Endothelial cell of umbilical vein (primary cell): ENCODE data around the gene COL9A1. TPM values are rescaled to one million over a fixed set of nuclear protein-coding genes. Genes with fewer than 3 reads are reported as not detected.

Source experiments
- BruUV-seq: library from RNA; stranded (reverse); fragments of 400-500 nt; replicated peaks from 2 replicates; lab custom pipeline; 2021; lab: Mats Ljungman, UMichigan
- CTCF ChIA-PET: fragments of 300-600, 350-600 bp; sonication (Branson Sonifier 250); formaldehyde crosslinking; loops from one replicate; lab custom pipeline; 2021; ENCODE audit warnings: antibody characterized with exemption, inconsistent platforms; lab: Charles Lee
- POLR2A ChIA-PET: fragments of 300-600, 350-600 bp; sonication (Branson Sonifier 250); formaldehyde crosslinking; loops from one replicate; lab custom pipeline; 2021; ENCODE audit warnings: antibody characterized with exemption, inconsistent platforms; lab: Charles Lee
- DNase-seq: peaks from one replicate; pipeline ENCODE4 v3.0.0-alpha.2; 2011; ENCODE audit warnings: low read depth, low spot score
- FAIRE-seq: peaks from 2 replicates; lab custom pipeline; 2011; peaks lifted over from hg19 to GRCh38; lab: Jason Lieb, UNC
- H2AFZ ChIP-seq: 2 replicates; pipeline ENCODE4 v1.6.0; 2012; ENCODE audit warnings: low read depth, low read length, control low read depth, inconsistent platforms
- H3K27ac ChIP-seq: 2 replicates; pipeline ENCODE4 v1.5.1; 2011; ENCODE audit warnings: low read depth, mild to moderate bottlenecking, control low read depth, low read length, moderate library complexity; ENCODE audit not compliant: insufficient read depth
- H3K27me3 ChIP-seq, 2 experiments: 2 replicates each; pipeline versions ENCODE4 v1.6.0 to v1.6.1; 2011; ENCODE audit warnings: low read length in 2 of 2, mixed read lengths in 1 of 2; ENCODE audit not compliant: control insufficient read depth in 2 of 2, insufficient read depth in 2 of 2
- H3K36me3 ChIP-seq, 2 experiments: 2 replicates in 1 of 2; 3 replicates in 1 of 2; pipeline ENCODE4 v1.5.1; 2011; ENCODE audit warnings: low read length in 2 of 2, mild to moderate bottlenecking in 1 of 2, moderate library complexity in 1 of 2; ENCODE audit not compliant: control insufficient read depth in 2 of 2, insufficient read depth in 2 of 2; ENCODE audit errors: extremely low read depth in 1 of 2
- H3K4me1 ChIP-seq: 3 replicates; pipeline ENCODE4 v1.5.1; 2011; ENCODE audit warnings: mild to moderate bottlenecking, low read length; ENCODE audit not compliant: control insufficient read depth, insufficient read depth; ENCODE audit errors: extremely low read depth
- H3K4me2 ChIP-seq: 2 replicates; pipeline ENCODE4 v1.6.1; 2011; ENCODE audit warnings: low read length, control low read depth, mixed read lengths; ENCODE audit not compliant: insufficient read depth
- H3K4me3 ChIP-seq, 3 experiments: fragments of 200-600 bp in 1 of 3; sonication (generic), shearing (Covaris generic) in 1 of 3; replicated peaks in 1 of 3; 2 replicates each; pipeline ENCODE4 v1.5.1; 2011 to 2016; ENCODE audit warnings: control low read depth in 3 of 3, low read length in 3 of 3, mild to moderate bottlenecking in 2 of 3, inconsistent platforms in 1 of 3, low read depth in 1 of 3, moderate library complexity in 1 of 3; ENCODE audit not compliant: insufficient read depth in 1 of 3
- H3K79me2 ChIP-seq: 2 replicates; pipeline ENCODE4 v1.6.0; 2012; ENCODE audit warnings: low read length, inconsistent platforms; ENCODE audit not compliant: control insufficient read depth, insufficient read depth
- H3K9ac ChIP-seq: replicated peaks from 2 replicates; pipeline ENCODE3; 2011; ENCODE audit warnings: low read length, control low read depth; ENCODE audit not compliant: insufficient read depth; ENCODE audit errors: extremely low read depth
- H3K9me1 ChIP-seq: replicated peaks from 3 replicates; pipeline ENCODE4 v1.6.0; 2011; ENCODE audit warnings: mild to moderate bottlenecking, low read length; ENCODE audit not compliant: control insufficient read depth, insufficient read depth; ENCODE audit errors: extremely low read depth
- H3K9me3 ChIP-seq: replicated peaks from 2 replicates; pipeline ENCODE4 v1.5.1; 2012; ENCODE audit warnings: low read length, inconsistent platforms; ENCODE audit not compliant: control insufficient read depth, insufficient read depth
- H4K20me1 ChIP-seq: replicated peaks from 2 replicates; pipeline ENCODE3; 2011; ENCODE audit warnings: mild to moderate bottlenecking, low read length; ENCODE audit not compliant: control insufficient read depth, insufficient read depth; ENCODE audit errors: extremely low read depth
- EZH2 ChIP-seq: IDR thresholded peaks from 2 replicates; pipeline ENCODE4 v1.6.1; 2012; ENCODE audit warnings: borderline replicate concordance, low read depth, mild to moderate bottlenecking, moderate library complexity, low read length, inconsistent platforms; ENCODE audit not compliant: severe bottlenecking
- FOS ChIP-seq: IDR thresholded peaks from 2 replicates; pipeline ENCODE4 v1.6.1; 2011; ENCODE audit warnings: mild to moderate bottlenecking, low read length, moderate library complexity, borderline replicate concordance; ENCODE audit not compliant: insufficient read depth
- GATA2 ChIP-seq: IDR thresholded peaks from 2 replicates; pipeline ENCODE4 v1.7.0; 2011; ENCODE audit warnings: low read depth, mild to moderate bottlenecking, moderate library complexity, mixed read lengths, low read length; ENCODE audit not compliant: insufficient read length, insufficient read depth
- JUN ChIP-seq: IDR thresholded peaks from 2 replicates; pipeline ENCODE4 v1.6.1; 2011; ENCODE audit warnings: borderline replicate concordance, low read depth; ENCODE audit not compliant: insufficient read length, insufficient read depth
- MYC ChIP-seq: IDR thresholded peaks from one replicate; pipeline ENCODE4 v1.6.1; 2011; ENCODE audit warnings: mild to moderate bottlenecking, low read depth, low read length
- POLR2A ChIP-seq: IDR thresholded peaks from 2 replicates; pipeline ENCODE4 v1.6.1; 2012; ENCODE audit warnings: low read depth, mild to moderate bottlenecking, control low read depth, low read length
- POLR2AphosphoS5 ChIP-seq: IDR thresholded peaks from 2 replicates; pipeline ENCODE4 v1.6.1; 2012; ENCODE audit warnings: low read depth, mild to moderate bottlenecking, control low read depth, low read length, moderate library complexity; ENCODE audit not compliant: insufficient read depth
- dilution Hi-C: fragments of 300-500 bp; cut with MboI; formaldehyde crosslinking; loops from one replicate; pipeline ENCODE4 v1.15.0; 2019; ENCODE audit warnings: low sequenced_read_pairs; ENCODE audit not compliant: extremely low pct_ligation_motif_present
- intact Hi-C: fragments of 100-400 bp; cut with micrococcal nuclease; formaldehyde crosslinking; loops from one replicate; pipeline ENCODE4 v1.10.0; 2022
- polyA plus RNA-seq, 4 experiments: library from polyadenylated mRNA; depleted of rRNA in 3 of 4; stranded (reverse) in 3 of 4; unstranded in 1 of 4; fragments of >200 nt; gene quantifications; 2 replicates each; pipeline versions ENCODE4 v1.2.1 to v1.2.3, GENCODE V29; 2011 to 2012; ENCODE audit warnings: missing spikeins in 1 of 4
- total RNA-seq: library from RNA; stranded (reverse); gene quantifications from 2 replicates; pipeline ENCODE4 v1.2.3, GENCODE V29; 2021
- TF ChIP-seq, protein P1 (sequence below): IDR thresholded peaks from 2 replicates; pipeline ENCODE4 v1.6.1; 2011; ENCODE audit not compliant: insufficient read depth, insufficient read length
- TF ChIP-seq, protein P2 (sequence below), 2 donors: IDR thresholded peaks; 1 replicate in 1 of 2; 2 replicates in 1 of 2; pipeline ENCODE4 v1.5.1; 2011; ENCODE audit warnings: low read length in 2 of 2, mild to moderate bottlenecking in 2 of 2, moderate library complexity in 2 of 2, control low read depth in 1 of 2, inconsistent platforms in 1 of 2, low read depth in 1 of 2; ENCODE audit not compliant: insufficient read depth in 1 of 2; ENCODE audit errors: extremely low read depth in 1 of 2

COL9A1 gene
- total and polyA plus RNA-seq, 2 donors (not counting 3 experiments of a cell fraction or from before 2014, with no cell fraction given) = not detected

DNA sequence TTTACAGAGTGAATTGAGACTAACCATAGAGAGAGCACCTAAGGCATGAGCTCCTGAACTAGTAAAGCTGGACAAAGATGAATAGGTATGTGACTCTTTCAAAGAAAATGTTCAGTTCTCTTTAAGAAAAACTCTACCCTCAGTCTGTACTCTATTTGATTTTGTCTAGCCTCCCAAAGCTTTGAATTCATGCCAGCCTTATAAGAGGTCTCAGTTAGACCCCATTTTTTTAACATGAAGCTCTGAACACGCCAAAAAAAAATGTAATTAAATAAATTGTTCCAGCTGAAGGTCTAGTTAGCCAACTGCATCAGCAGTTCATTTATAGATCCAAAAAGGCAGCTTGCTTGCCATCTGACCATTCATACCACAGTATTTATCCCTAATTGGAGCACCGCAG is 71.6 kb downstream of the COL9A1 start:
- BruUV-seq = no TSS peak
- dilution Hi-C loops = no loop called here
- POLR2A ChIA-PET = no interaction called here

More for the DNA sequence above, 71.6 kb downstream of the COL9A1 start:
- DNase-seq (no peak), FAIRE-seq (no peak)
- H3K27me3 ChIP-seq = no peaks in the 10 kb centered on the region
- CTCF ChIA-PET = interaction anchor here (0.9 to 5.5 kb wide), 2 partner anchors 10 to 22 kb away, joined by 3 to 65 read pairs; no protein-coding TSS in a partner anchor
- TF ChIP-seq FOS (no peak), MYC (no peak), EZH2 (no peak), GATA2 (no peak), POLR2AphosphoS5 (no peak), JUN (no peak), POLR2A (no peak)
- TF ChIP-seq, protein P1, sequence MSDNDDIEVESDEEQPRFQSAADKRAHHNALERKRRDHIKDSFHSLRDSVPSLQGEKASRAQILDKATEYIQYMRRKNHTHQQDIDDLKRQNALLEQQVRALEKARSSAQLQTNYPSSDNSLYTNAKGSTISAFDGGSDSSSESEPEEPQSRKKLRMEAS = no peak
- TF ChIP-seq, protein P2, sequence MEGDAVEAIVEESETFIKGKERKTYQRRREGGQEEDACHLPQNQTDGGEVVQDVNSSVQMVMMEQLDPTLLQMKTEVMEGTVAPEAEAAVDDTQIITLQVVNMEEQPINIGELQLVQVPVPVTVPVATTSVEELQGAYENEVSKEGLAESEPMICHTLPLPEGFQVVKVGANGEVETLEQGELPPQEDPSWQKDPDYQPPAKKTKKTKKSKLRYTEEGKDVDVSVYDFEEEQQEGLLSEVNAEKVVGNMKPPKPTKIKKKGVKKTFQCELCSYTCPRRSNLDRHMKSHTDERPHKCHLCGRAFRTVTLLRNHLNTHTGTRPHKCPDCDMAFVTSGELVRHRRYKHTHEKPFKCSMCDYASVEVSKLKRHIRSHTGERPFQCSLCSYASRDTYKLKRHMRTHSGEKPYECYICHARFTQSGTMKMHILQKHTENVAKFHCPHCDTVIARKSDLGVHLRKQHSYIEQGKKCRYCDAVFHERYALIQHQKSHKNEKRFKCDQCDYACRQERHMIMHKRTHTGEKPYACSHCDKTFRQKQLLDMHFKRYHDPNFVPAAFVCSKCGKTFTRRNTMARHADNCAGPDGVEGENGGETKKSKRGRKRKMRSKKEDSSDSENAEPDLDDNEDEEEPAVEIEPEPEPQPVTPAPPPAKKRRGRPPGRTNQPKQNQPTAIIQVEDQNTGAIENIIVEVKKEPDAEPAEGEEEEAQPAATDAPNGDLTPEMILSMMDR (IDR thresholded peaks at IDR 0.05; ENCODE audit: extremely low read depth in 1 of 2, insufficient read depth in 1 of 2, low read depth in 1 of 2, low read length in 2 of 2) = no peak
- intact Hi-C loops = no loop called here
- no peaks in the 10 kb centered on the region for H4K20me1 ChIP-seq
- no peaks in the 10 kb centered on the region for H3K9me1 ChIP-seq
- no peaks in the 10 kb centered on the region for H3K9me3 ChIP-seq
- no peak overlapping the region for H2AFZ ChIP-seq
- H3K27ac ChIP-seq = no peak overlapping the region
- H3K36me3 ChIP-seq = no peaks in the 10 kb centered on the region
- no peak overlapping the region for H3K9ac ChIP-seq
- no peak overlapping the region for H3K4me2 ChIP-seq
- H3K79me2 ChIP-seq = no peaks in the 10 kb centered on the region
- no peak overlapping the region for H3K4me3 ChIP-seq
- H3K4me1 ChIP-seq = no peaks in the 10 kb centered on the region
